Embryonic facial prominence (tissue), 1 donor: Measurements from ENCODE around the gene CPPED1.

Experiments
- DNase-seq: peaks from one replicate; pipeline ENCODE4 v3.0.0-alpha.2; 2016; ENCODE audit errors: extremely low spot score

Gene CPPED1

DNA sequence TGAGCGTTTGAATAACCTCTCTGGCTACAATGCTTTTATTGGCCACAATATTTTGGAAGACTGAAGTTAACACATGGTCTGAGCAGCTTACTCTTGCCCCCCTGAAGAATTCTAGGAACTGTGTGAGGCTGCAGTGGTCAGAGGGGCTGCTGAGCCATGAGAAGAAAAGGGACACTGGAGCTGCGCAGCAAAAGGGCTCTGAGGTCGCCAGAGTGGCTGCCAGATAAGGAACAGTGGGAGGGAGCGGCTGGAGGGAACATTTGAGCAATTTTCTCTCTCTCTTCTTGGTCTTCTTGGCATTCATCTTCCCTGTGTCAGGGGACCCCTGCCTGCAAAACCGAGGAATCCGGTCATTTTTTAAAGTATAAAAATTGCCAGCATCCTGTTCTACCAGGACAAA is 66.1 kb downstream of the CPPED1 start:
- no peak for DNase-seq

DNA sequence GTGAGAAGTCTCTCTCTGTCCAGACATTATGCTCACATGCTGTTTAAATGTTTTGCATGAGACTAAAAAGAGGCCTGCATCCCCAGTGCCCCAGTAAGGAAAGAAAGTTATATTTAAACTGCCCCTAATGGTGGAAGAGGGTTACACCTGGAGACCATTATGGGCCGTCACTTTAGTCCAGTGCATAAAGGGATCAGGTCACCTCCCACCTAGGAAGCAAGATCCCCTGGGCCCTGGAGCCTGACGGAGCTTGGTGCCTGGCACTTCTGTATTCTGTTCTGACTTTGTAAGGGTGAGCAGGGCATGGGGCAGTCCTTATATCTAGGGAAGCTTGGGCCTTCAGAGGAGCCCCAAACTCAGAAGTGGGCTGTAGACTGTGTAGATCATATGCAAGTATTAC is 67.9 kb downstream of the CPPED1 start:
- no peak for DNase-seq

GRCh38 chr16:12732600-12732999 is 71.1 kb downstream of the CPPED1 start:
- DNase-seq, result no peak

DNA sequence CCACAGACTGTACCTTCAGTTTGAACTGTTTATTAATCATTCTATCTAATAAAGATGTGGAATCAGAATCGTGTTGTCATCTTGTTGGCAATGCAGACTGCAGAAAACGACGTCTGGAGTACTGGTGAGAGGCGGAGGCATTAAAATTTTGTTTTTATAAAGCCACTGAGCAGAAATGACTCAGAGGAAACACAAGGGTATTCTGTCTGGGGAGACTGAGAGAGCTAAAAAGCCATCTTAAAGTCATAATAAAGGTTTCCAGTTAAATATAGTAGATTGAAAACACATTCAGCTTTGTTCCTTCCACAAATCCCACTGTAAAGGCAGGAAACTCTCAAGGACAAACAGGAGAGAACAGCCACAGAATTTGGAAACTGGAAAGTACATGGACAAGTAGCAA is 74.2 kb downstream of the CPPED1 start:
- DNase-seq, result no peak

DNA sequence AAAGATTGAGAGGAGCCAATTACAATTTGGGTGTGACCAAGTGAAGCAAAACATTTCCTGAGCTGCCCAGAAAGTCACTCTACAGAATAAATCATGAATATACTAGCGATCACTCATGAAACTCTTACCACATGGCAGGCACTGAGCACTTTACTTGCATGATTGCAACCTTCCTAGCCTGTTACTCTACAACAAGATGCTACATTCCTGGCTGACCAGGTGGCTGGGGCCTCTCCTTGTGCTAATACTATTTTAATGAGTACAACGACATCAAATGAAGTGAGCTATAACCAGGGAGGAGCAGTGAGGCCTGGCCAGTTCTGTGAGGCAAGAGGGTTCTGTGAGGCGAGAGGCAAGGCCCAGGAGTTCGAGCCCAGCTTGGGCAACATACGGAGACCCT is 75.2 kb downstream of the CPPED1 start:
- DNase-seq, result no peak

DNA sequence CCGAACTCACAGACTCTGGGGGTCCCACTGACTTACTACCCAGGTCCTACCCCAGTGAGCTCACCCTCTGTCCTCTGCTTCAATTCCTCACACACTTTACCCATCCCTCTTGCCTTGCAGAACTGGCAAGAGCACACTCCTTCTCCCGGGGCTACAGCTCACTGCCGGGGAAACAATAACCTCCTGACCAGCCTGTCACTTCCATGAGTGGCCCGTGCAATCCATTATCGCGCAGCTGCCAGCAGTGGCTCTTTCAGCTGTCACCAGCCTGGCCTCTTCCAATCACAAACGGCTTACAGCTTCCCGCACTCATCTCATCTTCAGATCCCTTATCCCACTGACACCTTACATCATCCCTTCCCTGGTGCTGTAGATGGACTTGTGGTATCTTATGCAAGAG is 79.5 kb downstream of the CPPED1 start:
- no peak for DNase-seq

- no peak for DNase-seq
Measured at GRCh38 chr16:12723681-12724080, 80.0 kb downstream of the CPPED1 start.

DNA sequence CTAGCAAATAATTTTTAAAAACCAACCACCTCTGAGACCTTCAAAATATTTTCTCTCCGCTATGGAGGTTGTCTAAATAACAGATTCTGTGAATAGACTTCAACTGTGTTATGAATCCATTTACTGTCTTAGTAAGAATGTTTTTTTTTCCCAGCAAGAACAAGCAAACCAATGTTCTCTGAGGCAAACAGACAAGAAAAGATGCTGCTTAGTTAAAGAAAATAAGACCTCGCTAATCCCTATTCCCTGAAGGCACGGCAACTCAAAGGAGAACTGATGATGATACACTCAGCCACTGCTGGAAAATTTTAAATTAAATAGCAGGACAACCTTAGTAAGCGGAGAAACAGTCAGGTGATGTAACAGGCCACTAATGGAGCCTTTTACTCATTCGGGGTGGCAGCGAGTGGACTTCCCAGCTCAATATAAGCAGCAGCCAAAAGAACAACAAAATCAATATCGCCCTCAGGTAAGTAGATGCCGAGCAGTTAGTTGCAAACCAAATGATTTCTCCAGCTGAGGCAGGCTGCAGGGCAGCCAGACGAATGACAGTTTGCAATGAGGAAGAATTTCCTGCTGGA is 81.8 kb downstream of the CPPED1 start:
- no peak for DNase-seq

- no peak for DNase-seq
Measured at GRCh38 chr16:12719972-12720371, 83.7 kb downstream of the CPPED1 start.

- DNase-seq, result no peak
Measured at GRCh38 chr16:12716658-12717057, 87.0 kb downstream of the CPPED1 start.

DNA sequence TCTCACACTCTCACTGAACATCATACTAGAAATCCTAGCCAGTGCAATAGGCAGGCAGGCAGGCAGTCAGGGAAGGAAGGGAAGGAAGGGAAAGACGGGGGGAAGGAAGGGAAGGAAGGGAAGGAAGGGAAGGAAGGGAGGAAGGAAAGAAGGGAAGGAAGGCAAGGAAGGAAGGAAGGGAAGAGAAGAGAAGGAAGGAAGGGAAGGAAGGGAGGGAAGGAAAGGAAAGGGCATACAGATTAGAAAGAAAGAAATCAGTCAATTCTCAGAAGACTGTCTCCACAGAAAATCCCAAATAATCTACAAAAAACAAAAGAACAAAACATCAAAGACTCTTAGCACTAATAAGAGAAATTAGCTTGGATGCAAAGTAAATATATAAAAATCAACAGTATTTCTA is 93.9 kb downstream of the CPPED1 start:
- DNase-seq, result no peak

DNA sequence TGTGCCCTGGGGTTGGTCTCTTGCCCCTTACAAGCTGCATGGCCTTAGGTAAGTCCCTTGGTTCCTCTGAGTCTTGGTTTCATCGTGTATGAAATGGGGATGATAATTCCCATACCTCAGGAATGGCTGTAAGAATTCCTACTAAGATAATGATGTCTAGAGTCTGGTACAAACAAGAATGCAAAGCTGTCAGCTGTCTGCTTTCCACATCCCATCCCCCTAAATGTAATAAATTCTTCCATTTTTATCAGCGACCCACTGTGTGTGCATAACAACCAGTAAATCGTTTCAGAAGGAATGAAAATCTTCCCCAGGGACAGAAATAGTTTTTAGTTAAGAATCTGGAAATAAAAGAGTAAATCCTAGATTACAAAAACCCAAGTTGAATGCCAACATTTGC is 95.4 kb downstream of the CPPED1 start:
- no peak for DNase-seq

GRCh38 chr16:12706628-12707027 is 97.1 kb downstream of the CPPED1 start:
- no peak for DNase-seq

- DNase-seq, result no peak
Measured at GRCh38 chr16:12704492-12705111, 99.1 kb downstream of the CPPED1 start.

- no peak for DNase-seq
Measured at GRCh38 chr16:12703935-12704334, 99.8 kb downstream of the CPPED1 start.

DNA sequence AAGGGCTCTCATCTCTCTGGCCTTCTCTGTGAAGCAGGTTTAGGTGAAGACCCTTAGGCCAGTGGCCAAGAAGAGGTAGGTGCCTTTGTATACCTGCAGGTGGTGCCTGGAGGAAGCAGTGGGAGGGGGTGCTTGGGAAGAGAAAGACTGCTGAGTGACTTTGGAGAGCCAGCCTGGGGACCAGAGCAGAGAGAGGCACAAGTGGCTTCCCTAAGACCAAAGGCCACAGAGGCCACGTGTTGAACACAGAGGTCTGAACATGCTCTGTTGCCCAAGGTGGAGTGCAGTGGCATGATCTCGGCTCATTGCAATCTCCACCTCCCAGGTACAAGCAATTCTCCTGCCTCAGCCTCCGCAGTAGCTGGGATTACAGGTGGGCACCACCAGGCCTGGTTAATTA is 103.5 kb downstream of the CPPED1 start:
- no peak for DNase-seq

DNA sequence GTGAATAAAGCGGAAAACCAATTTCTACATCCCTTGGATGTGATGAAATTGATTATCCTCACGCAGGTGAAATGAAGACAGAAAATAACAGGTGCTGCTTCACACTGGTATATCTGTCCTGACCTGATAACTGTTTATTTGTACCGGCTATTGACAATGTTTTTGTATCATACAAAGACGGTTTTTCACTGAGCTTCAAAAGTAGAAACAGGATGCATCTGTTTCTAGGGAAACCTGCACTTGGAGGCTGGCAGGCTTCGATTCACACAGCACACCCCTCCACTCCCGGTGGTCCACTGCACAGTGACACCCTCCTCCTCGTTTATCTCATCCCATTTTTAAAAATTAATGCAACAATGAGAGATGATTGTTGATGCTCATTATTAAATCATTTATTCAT is 104.5 kb downstream of the CPPED1 start:
- no peak for DNase-seq

- no peak for DNase-seq
Measured at GRCh38 chr16:12697437-12697836, 106.2 kb downstream of the CPPED1 start.

DNA sequence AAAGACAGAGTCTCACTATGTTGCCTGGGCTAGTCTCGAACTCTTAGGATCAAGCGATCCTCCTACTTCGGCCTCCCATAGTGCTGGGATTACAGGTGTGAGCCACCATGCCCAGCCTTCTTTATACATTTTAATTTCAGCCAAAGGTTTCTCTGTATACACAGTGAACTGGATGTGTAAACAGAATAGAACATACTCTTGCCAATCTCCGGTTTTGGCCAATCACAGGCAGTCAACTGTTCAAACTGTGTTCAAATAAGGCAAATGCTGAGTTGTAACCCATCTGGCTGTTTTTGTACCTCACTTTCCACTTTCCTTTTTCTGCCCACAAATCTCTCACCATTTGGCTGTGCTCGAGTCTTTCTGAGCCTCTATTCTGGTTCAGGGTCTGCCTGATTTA is 108.2 kb downstream of the CPPED1 start:
- no peak for DNase-seq

GRCh38 chr16:12690024-12690423 is 113.7 kb downstream of the CPPED1 start:
- no peak for DNase-seq

- no peak for DNase-seq
Measured at GRCh38 chr16:12688951-12689850, 114.5 kb downstream of the CPPED1 start.

GRCh38 chr16:12685806-12686205 is 117.9 kb downstream of the CPPED1 start:
- no peak for DNase-seq
